Endothelial cell of umbilical vein (primary cell): ENCODE measurements around the gene UGT2A3.

ENCODE experiments used
- GATA2 ChIP-seq: IDR thresholded peaks from 2 replicates; pipeline ENCODE4 v1.7.0; 2011; ENCODE audit warnings: low read depth, mild to moderate bottlenecking, moderate library complexity, mixed read lengths, low read length; ENCODE audit not compliant: insufficient read length, insufficient read depth
- MAX ChIP-seq: IDR thresholded peaks from 2 replicates; pipeline ENCODE4 v1.6.1; 2011; ENCODE audit not compliant: insufficient read depth, insufficient read length
- POLR2A ChIP-seq: IDR thresholded peaks from 2 replicates; pipeline ENCODE4 v1.6.1; 2012; ENCODE audit warnings: low read depth, mild to moderate bottlenecking, control low read depth, low read length
- POLR2AphosphoS5 ChIP-seq: IDR thresholded peaks from 2 replicates; pipeline ENCODE4 v1.6.1; 2012; ENCODE audit warnings: low read depth, mild to moderate bottlenecking, control low read depth, low read length, moderate library complexity; ENCODE audit not compliant: insufficient read depth
- TF ChIP-seq, protein P1 (sequence below), 2 donors: IDR thresholded peaks; 1 replicate in 1 of 2; 2 replicates in 1 of 2; pipeline ENCODE4 v1.5.1; 2011; ENCODE audit warnings: low read length in 2 of 2, mild to moderate bottlenecking in 2 of 2, moderate library complexity in 2 of 2, control low read depth in 1 of 2, inconsistent platforms in 1 of 2, low read depth in 1 of 2; ENCODE audit not compliant: insufficient read depth in 1 of 2; ENCODE audit errors: extremely low read depth in 1 of 2

GRCh38 chr4:68907245-68907644, 44.4 kb downstream of the UGT2A3 start:
- TF ChIP-seq, protein P1, sequence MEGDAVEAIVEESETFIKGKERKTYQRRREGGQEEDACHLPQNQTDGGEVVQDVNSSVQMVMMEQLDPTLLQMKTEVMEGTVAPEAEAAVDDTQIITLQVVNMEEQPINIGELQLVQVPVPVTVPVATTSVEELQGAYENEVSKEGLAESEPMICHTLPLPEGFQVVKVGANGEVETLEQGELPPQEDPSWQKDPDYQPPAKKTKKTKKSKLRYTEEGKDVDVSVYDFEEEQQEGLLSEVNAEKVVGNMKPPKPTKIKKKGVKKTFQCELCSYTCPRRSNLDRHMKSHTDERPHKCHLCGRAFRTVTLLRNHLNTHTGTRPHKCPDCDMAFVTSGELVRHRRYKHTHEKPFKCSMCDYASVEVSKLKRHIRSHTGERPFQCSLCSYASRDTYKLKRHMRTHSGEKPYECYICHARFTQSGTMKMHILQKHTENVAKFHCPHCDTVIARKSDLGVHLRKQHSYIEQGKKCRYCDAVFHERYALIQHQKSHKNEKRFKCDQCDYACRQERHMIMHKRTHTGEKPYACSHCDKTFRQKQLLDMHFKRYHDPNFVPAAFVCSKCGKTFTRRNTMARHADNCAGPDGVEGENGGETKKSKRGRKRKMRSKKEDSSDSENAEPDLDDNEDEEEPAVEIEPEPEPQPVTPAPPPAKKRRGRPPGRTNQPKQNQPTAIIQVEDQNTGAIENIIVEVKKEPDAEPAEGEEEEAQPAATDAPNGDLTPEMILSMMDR (IDR thresholded peaks at IDR 0.05; ENCODE audit: extremely low read depth in 1 of 2, insufficient read depth in 1 of 2, low read depth in 1 of 2, low read length in 2 of 2) = no peak
- TF ChIP-seq POLR2A = no peak
- no peak for TF ChIP-seq GATA2
- TF ChIP-seq MAX = no peak
- TF ChIP-seq POLR2AphosphoS5 = no peak
